Suprapubic skin (tissue), 4 donors: ENCODE results near the gene SMG9. TPM values are rescaled to one million over a fixed set of nuclear protein-coding genes. Genes with fewer than 3 reads are reported as not detected.
A peak's percentile ranks its signal among the peaks of the same experiment; 100 is the strongest.

Experiments
- DNase-seq, 2 donors: peaks; one replicate each; pipeline ENCODE4 v3.0.0-alpha.2; 2019; ENCODE audit warnings: low spot score in 2 of 2
- H3K27ac ChIP-seq: fragments of 200-600 bp; sonication (generic); one replicate; pipeline ENCODE4 v1.5.1; 2019
- H3K27me3 ChIP-seq: fragments of 200-600 bp; sonication (generic); one replicate; pipeline ENCODE4 v1.5.1; 2019
- H3K36me3 ChIP-seq: fragments of 200-600 bp; sonication (generic); one replicate; pipeline ENCODE4 v1.5.1; 2019
- H3K4me1 ChIP-seq: fragments of 200-600 bp; sonication (generic); one replicate; pipeline ENCODE4 v1.5.1; 2019
- H3K4me3 ChIP-seq: fragments of 200-600 bp; sonication (generic); one replicate; pipeline ENCODE4 v1.5.1; 2019; ENCODE audit warnings: mild to moderate bottlenecking
- H3K9me3 ChIP-seq: fragments of 200-600 bp; sonication (generic); one replicate; pipeline ENCODE4 v1.5.1; 2019
- CTCF ChIP-seq, 2 donors: fragments of 200-600 bp in 1 of 2; fragments of 450-650 bp in 1 of 2; sonication (generic) in 1 of 2; IDR thresholded peaks; one replicate each; pipeline ENCODE4 v1.5.1; 2016 to 2019; ENCODE audit warnings: antibody characterized with exemption in 2 of 2, mild to moderate bottlenecking in 1 of 2, moderate library complexity in 1 of 2
- EP300 ChIP-seq: sonication (generic); formaldehyde crosslinking; IDR thresholded peaks from one replicate; pipeline ENCODE4 v1.6.1; 2017; ENCODE audit warnings: antibody characterized with exemption
- POLR2A ChIP-seq, 2 donors: fragments of 450-650 bp; IDR thresholded peaks; one replicate each; pipeline ENCODE4 v1.6.1; 2017; ENCODE audit warnings: antibody characterized with exemption in 2 of 2, mild to moderate bottlenecking in 2 of 2, moderate library complexity in 2 of 2
- POLR2AphosphoS5 ChIP-seq, 3 donors: sonication (generic); formaldehyde crosslinking; IDR thresholded peaks; one replicate each; pipeline ENCODE4 v1.6.1; 2017; ENCODE audit warnings: antibody characterized with exemption in 3 of 3
- WGBS: methylation state at CpG from one replicate; pipeline ENCODE4 v1.1.5; 2018; 5-methylcytosine and 5-hydroxymethylcytosine counted together
- total RNA-seq, 4 donors: library from RNA; depleted of rRNA; stranded (reverse); fragments of >200 nt; gene quantifications; one replicate each; pipeline ENCODE4 v1.1.0, GENCODE V29; 2016

The SMG9 gene
- total RNA-seq, 4 donors from 2014 or later = 21.5 to 44.4 (median 30.1) TPM

- Histone ChIP-seq H3K36me3 (no peaks in the 10 kb centered on the region), H3K4me3 (no peak overlapping the region), H3K27ac (no peak overlapping the region), H3K9me3 (no peaks in the 10 kb centered on the region), H3K27me3 (no peaks in the 10 kb centered on the region), H3K4me1 (peaks cover 7% of the 10 kb centered on the region)
- TF ChIP-seq POLR2A (IDR thresholded peaks at IDR 0.05) = no peak
- TF ChIP-seq CTCF (IDR thresholded peaks at IDR 0.05) = no peak
- no peak for TF ChIP-seq POLR2AphosphoS5 (IDR thresholded peaks at IDR 0.05)
- TF ChIP-seq EP300 = no peak
- 73% methylated on average over 6 of the region's 6 CpGs for WGBS
- no peak for DNase-seq
Observed at GRCh38 chr19:43705729-43706128, 49.0 kb downstream of the SMG9 start.

DNA sequence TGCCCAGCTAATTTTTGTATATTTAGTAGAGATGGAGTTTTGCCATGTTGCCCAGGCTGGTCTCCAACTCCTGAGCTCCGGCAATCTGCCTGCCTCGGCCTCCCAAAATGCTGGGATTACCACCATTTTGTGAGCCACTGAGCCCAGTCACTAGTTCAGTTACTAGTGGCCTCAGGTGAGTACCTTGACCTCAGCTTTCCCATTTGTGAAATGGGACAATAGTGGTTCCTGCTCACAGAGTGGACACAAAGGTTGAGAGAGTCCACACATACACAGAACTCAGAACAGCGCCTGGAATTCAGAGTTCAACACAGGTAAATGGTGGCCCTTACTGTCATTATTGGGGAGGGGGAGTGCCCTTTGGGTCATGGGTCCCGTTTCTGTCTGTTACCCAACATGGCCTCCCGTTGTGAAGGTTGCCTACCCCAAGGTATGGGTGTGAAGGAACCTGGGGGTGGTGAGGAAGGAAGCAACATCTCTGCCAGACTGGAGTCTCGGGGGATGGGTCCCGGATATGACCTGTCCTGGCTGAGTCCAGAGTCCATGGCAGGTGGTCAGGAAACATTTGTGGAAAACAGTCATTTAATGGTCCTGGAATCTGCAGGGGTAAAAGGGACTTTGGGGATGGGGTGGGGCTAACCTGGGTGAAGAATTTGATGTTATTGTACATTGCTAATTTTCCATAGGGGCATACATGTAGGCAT lies 50.6 kb downstream of the SMG9 start:
- no peak for TF ChIP-seq CTCF (IDR thresholded peaks at IDR 0.05)
- TF ChIP-seq EP300 = no peak
- TF ChIP-seq POLR2A (IDR thresholded peaks at IDR 0.05) = no peak
- no peak for TF ChIP-seq POLR2AphosphoS5 (IDR thresholded peaks at IDR 0.05)
- Histone ChIP-seq H3K9me3 (no peaks in the 10 kb centered on the region), H3K36me3 (no peaks in the 10 kb centered on the region), H3K4me1 (peaks cover 21% of the 10 kb centered on the region), H3K4me3 (no peak overlapping the region), H3K27me3 (no peaks in the 10 kb centered on the region), H3K27ac (no peak overlapping the region)
- no peak for DNase-seq
- WGBS = 80% methylated on average over 5 of the region's 7 CpGs

- peaks cover 22% of the 10 kb centered on the region for H3K4me1 ChIP-seq
- no peaks in the 10 kb centered on the region for H3K27me3 ChIP-seq
- peak overlapping the region; percentile 34 for H3K4me3 ChIP-seq
- DNase-seq = peak in 1 of 2 donors; percentile 77
- H3K9me3 ChIP-seq = no peaks in the 10 kb centered on the region
- TF ChIP-seq POLR2AphosphoS5 (IDR thresholded peaks at IDR 0.05) (no peak), POLR2A (IDR thresholded peaks at IDR 0.05) (no peak), CTCF (IDR thresholded peaks at IDR 0.05) (no peak), EP300 (no peak)
- H3K36me3 ChIP-seq = no peaks in the 10 kb centered on the region
- WGBS = 31% methylated on average over 8 of the region's 13 CpGs
- H3K27ac ChIP-seq = peak overlapping the region; percentile 57
Observed at GRCh38 chr19:43700395-43701000, 54.3 kb downstream of the SMG9 start.

GRCh38 chr19:43699506-43700394 lies 55.0 kb downstream of the SMG9 start:
- 24% methylated on average over 29 of the region's 46 CpGs for WGBS
- H3K4me3 ChIP-seq = peak overlapping the region; percentile 39
- no peak overlapping the region for H3K27ac ChIP-seq

More at GRCh38 chr19:43699506-43700394, 55.0 kb downstream of the SMG9 start:
- DNase-seq = peak in 1 of 2 donors; percentile 71
- peaks cover 22% of the 10 kb centered on the region for H3K4me1 ChIP-seq
- no peaks in the 10 kb centered on the region for H3K9me3 ChIP-seq
- no peaks in the 10 kb centered on the region for H3K36me3 ChIP-seq
- H3K27me3 ChIP-seq = no peaks in the 10 kb centered on the region
- no peak for TF ChIP-seq POLR2AphosphoS5 (IDR thresholded peaks at IDR 0.05)
- TF ChIP-seq EP300 = no peak
- TF ChIP-seq POLR2A (IDR thresholded peaks at IDR 0.05) = no peak
- TF ChIP-seq CTCF (IDR thresholded peaks at IDR 0.05) = no peak
